Mammary epithelial cell (primary cell): ENCODE results near the gene GALNT15.

Experiments
- CTCF ChIP-seq, 2 donors: IDR thresholded peaks in 1 of 2; conservative IDR thresholded peaks in 1 of 2; 2 replicates each; pipeline ENCODE4 v1.5.1; 2011 to 2012; ENCODE audit warnings: inconsistent platforms in 2 of 2, low read length in 2 of 2, mild to moderate bottlenecking in 2 of 2, control low read depth in 1 of 2, low read depth in 1 of 2; ENCODE audit not compliant: insufficient read depth in 1 of 2; ENCODE audit errors: extremely low read depth in 1 of 2
- EZH2 ChIP-seq: IDR thresholded peaks from 2 replicates; pipeline ENCODE4 v1.6.1; 2012; ENCODE audit warnings: low read length, inconsistent platforms, borderline replicate concordance

GRCh38 chr3:16224325-16224724, 49.8 kb downstream of the GALNT15 start:
- TF ChIP-seq CTCF (conservative IDR thresholded peaks at IDR 0.05 in 1 of 2, IDR thresholded peaks at IDR 0.05 in 1 of 2; ENCODE audit: extremely low read depth in 1 of 2, insufficient read depth in 1 of 2, low read depth in 1 of 2, low read length in 2 of 2) = no peak
- TF ChIP-seq EZH2 = no peak
